Stimulated activated CD8-positive, alpha-beta memory T cell treated with anti-CD3 and anti-CD28 coated beads, Interleukin-15, amount 100 ng/mL, for 48 hours (primary cell): Measurements from ENCODE around the gene CUX1.

ENCODE experiments used
- DNase-seq, 2 donors: peaks; one replicate each; pipeline ENCODE4 v3.0.0-alpha.2; 2020; ENCODE audit warnings: low read depth in 2 of 2

Gene CUX1

GRCh38 chr7:101937717-101938514 lies 120.5 kb downstream of the CUX1 start:
- DNase-seq, result no peak

DNA sequence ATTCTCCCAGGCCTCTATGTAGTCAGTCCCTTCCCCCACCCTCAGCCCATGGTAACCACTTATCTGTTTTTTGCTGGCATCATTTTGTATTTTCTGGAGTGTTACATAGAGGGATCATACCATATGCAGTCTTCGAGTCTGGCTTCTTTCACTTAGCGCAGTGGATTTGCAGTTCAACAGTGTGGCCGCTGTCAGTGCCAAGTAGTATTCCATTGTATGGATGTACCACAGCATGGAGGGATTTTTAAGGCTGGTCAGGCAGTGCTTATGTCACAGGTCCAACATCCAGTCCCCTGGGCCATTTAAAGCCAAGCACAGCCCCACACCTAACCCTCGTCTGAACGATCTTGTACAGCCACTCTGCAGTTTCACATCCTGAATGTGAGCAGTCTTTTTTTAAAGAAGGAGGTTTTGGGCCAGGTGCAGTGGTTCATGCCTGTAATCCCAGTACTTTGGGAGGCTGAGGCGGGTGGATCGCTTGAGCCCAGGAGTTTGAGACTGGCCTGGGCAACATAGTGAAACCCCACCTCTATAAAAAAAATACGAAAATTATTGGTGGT lies 121.8 kb downstream of the CUX1 start:
- DNase-seq, result no peak

- no peak for DNase-seq
These were observed 122.7 kb downstream of the CUX1 start for GRCh38 chr7:101940151-101940550.

DNA sequence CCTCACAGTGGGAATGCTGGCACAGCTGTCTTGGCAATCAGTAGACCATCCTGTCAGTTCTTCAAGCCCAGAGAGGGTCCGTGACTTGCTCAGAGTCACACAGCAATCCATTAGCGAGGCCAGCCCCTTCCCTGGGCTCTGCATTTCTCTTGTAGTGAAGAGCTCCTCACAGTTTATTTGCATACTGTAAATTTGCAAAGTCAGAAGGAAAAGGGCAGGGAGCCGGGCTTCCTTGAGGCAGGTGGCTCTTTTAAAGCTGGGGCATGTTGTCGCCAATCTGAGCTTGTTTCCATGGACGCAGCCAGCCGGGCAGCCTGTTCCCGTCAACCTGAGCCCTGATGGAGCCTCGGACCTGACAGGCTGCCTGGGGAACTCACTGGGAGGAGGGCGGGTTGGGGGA lies 123.4 kb downstream of the CUX1 start:
- no peak for DNase-seq

DNA sequence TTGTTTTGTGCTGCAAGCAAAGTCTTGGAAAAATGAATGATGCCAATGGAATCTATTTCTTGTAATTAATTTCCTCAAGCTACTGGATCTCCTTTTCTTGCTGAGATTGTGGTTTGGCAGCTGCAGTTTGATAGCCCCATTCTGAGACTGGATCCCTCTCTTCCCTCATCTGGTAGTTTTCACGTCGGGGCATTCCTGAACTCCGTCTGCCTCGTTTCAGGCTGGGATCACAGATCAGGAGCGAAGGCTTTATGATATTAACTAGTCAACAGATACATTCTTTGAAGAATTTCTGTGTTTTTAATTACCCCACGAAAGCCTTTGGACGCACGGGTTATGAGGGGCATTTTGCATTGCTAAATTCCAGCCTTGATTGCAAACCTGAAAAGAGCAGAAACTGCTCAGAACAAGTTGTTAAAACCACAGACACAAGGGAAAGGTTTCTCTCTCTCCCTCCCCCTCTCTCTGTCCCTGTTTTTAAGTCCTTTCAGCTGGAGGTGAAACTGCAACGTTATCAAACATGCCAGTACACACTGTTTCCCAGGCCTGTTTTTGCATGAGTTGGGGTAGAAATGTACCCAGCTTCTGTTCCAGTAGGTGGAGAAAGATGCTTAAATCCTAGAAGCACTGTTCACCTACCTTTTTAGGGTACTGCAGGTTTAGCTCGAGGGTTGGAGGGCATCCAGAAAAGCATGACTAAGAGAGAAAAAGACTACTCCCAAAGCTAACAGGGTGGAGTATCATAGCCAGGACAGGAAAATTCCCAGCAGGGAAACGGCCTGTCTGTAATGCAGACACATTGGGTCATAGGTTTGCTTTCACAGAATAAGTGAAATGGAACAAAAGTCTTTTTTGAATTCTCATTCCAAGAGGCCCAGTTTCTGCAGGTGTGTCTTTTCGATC lies 124.3 kb downstream of the CUX1 start:
- DNase-seq, result no peak

- no peak for DNase-seq
These were observed 125.3 kb downstream of the CUX1 start for GRCh38 chr7:101942603-101943210.

GRCh38 chr7:101943306-101943705 lies 125.9 kb downstream of the CUX1 start:
- DNase-seq, result no peak

DNA sequence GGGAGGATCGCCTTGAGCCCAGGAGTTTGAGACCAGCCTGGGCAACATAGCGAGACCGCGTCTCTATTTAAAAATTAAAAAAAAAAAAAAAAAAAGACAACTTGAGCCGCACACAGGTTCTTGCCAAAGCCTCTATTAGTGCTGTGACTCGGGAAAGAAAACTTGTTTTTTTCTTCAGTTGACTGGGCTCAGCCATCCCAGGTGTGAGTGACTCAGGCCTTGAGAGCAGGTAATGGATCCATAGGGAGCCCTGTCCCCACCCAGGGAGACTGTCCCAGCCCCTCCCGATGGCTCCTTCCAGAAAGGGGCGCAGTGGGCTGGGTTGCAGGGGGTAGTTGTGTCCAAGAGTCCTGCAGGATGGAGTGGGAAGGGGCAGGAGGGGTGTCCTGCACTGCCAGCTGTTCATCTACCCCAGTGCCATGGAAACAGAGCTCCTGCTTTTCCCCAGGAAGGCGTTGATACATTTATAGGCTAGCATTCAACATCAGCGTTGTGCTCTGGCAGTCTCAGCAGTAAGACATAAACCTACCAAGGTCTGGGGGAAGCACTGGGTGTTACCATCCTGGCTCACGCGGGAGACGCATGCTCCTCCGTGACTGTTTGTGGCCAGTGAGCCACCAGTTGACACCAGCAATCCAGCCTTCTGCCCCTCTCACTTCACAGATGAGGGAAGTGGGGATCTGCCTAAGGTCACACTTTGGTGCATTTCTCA lies 126.6 kb downstream of the CUX1 start:
- DNase-seq, result no peak

GRCh38 chr7:101944611-101945010 lies 127.2 kb downstream of the CUX1 start:
- DNase-seq, result no peak

- no peak for DNase-seq
These were observed 127.8 kb downstream of the CUX1 start for GRCh38 chr7:101945034-101945758.

- no peak for DNase-seq
These were observed 130.5 kb downstream of the CUX1 start for GRCh38 chr7:101947899-101948298.

DNA sequence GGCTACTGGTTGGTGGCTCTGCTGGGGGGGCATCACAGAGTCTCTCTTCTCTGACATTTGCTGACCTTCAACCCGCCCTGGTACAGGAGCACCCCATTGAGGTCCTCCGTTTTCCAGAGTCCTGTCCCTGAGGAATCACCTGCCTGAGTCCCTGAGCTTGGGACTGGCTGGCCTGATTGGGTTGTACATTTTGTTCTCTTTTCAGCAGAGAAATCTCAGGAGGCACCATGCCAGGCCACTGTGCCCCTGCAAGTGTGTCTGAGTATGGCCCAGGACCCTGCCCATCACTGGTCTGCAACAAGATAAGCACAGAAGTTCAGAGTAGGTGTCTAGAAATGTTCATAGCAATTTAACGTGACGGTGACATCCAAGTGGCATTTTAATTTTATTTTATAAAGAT lies 131.2 kb downstream of the CUX1 start:
- DNase-seq, result no peak

DNA sequence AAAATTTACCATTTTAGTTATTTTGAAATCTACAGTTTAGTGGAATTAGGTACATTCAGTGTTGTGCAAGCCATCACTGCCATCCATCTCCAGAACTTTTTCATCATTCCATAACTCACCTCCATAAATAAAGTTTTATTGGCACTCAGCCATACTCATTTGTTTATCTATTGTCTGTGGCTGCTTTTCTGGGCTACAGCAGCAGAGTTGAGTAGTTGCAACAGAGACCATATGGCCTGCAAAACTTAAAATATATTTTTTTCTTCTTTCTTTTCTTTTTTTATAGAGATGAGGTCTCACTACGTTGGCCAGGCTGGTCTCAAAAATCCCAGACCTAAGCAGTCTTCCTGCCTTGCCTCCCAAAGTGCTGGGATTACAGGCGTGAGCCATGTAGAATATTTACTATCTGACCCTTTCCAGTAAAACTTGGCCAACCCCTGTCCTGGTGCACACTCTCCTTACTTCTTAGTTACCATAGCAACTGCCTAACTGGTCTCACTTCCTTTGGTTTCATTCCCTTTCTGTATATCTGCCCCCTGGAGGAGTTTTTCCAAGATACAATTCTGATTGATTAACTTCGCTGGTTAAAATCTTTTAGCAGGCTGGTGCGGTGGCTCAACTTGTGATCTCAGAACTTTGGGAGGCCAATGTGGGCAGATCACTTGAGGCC lies 133.2 kb downstream of the CUX1 start:
- DNase-seq, result no peak

DNA sequence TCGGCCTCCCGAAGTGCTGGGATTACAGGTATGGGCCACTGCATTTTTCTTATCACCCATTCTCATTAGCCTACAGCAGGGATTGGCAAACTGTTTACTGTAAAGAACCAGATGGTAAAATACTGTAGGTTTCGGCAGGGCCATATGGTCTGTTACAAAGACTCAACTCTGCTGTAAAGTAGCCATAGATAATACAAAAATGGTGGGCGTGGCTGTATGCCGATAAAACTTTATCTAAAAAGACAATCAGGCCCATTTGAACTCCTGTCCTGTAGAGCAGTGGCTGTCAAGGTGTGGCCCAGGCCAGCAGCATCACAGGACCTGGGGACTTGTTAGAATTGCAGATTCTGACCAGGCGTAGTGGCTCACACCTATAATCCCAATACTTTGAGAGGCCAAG lies 134.3 kb downstream of the CUX1 start:
- DNase-seq, result no peak

- DNase-seq, result no peak
These were observed 135.2 kb downstream of the CUX1 start for GRCh38 chr7:101952355-101953247.

DNA sequence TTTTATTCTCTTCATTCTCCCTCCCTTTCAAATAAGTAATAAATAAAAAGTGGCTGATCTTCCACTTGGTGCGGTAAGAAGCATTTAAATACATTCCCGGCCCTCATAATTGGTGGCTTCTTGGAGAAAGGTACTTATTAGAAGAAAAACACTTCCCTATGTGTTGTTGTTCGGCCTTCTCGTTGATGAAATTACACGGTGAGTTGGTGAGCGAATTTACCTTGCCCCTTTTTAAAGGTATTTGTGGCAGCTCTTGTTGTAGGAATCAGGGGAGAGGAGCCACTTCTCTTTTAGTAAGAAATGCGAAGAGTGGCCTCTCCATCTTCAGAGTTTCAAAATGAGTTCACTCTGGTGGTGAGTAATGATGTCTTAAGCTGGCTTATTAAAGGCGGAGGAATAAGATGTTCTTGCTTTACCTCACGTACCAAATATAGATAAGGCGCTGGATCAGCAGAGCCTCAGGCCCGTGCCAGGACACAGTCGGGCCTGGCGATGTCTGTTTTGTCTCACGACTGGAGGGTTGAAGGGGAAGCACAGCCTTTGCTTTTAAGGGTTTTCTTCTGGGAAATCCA lies 135.9 kb downstream of the CUX1 start:
- no peak for DNase-seq

- no peak for DNase-seq
These were observed 137.1 kb downstream of the CUX1 start for GRCh38 chr7:101954499-101954898.

- no peak for DNase-seq
These were observed 138.7 kb downstream of the CUX1 start for GRCh38 chr7:101956130-101956529.
